ACC112 (cell line): ENCODE data around the gene BPNT1.
"Not testable (repeated sequence)": the region's sequence is repeated elsewhere in the genome, so short reads cannot be mapped to it uniquely, and the experiment has no call there.

ENCODE experiments used
- H2AFZ ChIP-seq: fragments of 200-600 bp; sonication (generic); one replicate; pipeline ENCODE4 v1.6.0; 2017; ENCODE audit warnings: antibody characterized with exemption, low read length; ENCODE audit not compliant: unreplicated experiment
- H3K27ac ChIP-seq: fragments of 200-600 bp; sonication (generic); 2 replicates; pipeline ENCODE4 v1.5.1; 2014; ENCODE audit warnings: low read depth, mild to moderate bottlenecking, antibody characterized with exemption, low read length, moderate library complexity
- H3K27me3 ChIP-seq: fragments of 200-600 bp; sonication (generic); 2 replicates; pipeline ENCODE4 v1.6.1; 2014; ENCODE audit warnings: mild to moderate bottlenecking, antibody characterized with exemption, low read length, moderate library complexity, mixed read lengths; ENCODE audit not compliant: insufficient read depth
- H3K36me3 ChIP-seq: fragments of 200-600 bp; sonication (generic); 2 replicates; pipeline ENCODE4 v1.6.1; 2016; ENCODE audit warnings: mild to moderate bottlenecking, antibody characterized with exemption, low read length, moderate library complexity, mixed read lengths; ENCODE audit not compliant: insufficient read depth
- H3K4me1 ChIP-seq: fragments of 200-600 bp; sonication (generic); one replicate; pipeline ENCODE4 v1.6.1; 2016; ENCODE audit warnings: low read length, mixed read lengths; ENCODE audit not compliant: insufficient read depth, unreplicated experiment, control insufficient read depth
- H3K4me3 ChIP-seq: fragments of 200-600 bp; sonication (generic); 2 replicates; pipeline ENCODE4 v1.5.1; 2014; ENCODE audit warnings: mild to moderate bottlenecking, low read depth, low read length
- H3K79me2 ChIP-seq: fragments of 200-600 bp; sonication (generic); one replicate; pipeline ENCODE4 v1.6.0; 2016; ENCODE audit warnings: low read length; ENCODE audit not compliant: control insufficient read depth, unreplicated experiment, insufficient read depth

Gene BPNT1

DNA sequence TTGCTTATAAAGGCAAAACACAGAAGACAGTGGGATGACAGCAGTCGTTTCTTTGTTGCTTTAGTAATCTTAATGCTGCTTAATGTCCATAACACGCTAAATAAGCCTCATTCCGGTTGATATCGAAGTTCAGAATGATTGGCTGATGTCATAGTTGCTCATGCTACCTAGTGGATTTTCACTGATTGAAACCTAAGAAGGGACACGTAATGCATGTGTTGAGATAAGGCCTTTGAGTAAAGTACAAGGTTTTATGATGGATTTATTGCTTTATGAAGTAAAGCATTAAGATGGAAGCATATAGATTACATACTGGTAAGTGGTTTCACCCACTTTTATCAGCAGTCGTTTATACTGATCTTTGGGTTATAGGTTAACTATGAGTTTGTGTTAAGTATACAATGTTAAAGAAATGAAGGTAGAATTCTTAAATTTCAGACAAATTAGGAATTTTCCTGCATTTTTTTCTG is 29.5 kb upstream of the BPNT1 start:
- Histone ChIP-seq H3K4me1 (no peaks in the 10 kb centered on the region), H2AFZ (no peak overlapping the region), H3K27me3 (no peaks in the 10 kb centered on the region), H3K79me2 (no peaks in the 10 kb centered on the region), H3K4me3 (no peak overlapping the region), H3K27ac (no peak overlapping the region), H3K36me3 (peaks cover 4% of the 10 kb centered on the region)

DNA sequence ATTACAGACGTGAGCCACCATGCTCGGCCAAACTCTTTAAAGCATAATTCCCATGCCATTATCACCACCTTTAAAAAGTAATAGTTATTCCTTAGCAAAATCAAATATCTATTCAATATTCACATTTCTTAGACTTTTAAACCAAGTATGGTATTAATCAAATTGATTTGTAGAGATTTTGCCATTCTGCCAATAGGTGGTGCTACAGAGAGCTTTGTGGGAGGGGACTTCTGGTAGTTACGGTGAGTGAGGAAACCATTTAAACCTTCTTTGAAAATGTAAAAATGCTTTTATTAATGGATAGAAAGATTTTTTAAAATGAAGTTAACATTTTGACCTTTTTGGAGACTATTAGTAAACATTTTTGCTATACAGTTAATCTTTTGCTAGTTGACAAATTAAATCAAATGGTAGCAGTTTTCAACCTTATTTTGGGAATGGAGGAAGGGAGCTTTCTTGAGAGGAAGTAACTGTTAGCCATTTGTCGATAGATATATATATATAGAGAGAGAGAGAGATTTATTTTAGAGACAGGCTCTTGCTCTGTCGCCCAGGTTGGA is 23.6 kb upstream of the BPNT1 start:
- Histone ChIP-seq H2AFZ (no peak overlapping the region), H3K4me3 (no peak overlapping the region), H3K36me3 (peaks cover 14% of the 10 kb centered on the region), H3K27ac (no peak overlapping the region), H3K79me2 (no peaks in the 10 kb centered on the region), H3K27me3 (no peaks in the 10 kb centered on the region), H3K4me1 (no peaks in the 10 kb centered on the region)

DNA sequence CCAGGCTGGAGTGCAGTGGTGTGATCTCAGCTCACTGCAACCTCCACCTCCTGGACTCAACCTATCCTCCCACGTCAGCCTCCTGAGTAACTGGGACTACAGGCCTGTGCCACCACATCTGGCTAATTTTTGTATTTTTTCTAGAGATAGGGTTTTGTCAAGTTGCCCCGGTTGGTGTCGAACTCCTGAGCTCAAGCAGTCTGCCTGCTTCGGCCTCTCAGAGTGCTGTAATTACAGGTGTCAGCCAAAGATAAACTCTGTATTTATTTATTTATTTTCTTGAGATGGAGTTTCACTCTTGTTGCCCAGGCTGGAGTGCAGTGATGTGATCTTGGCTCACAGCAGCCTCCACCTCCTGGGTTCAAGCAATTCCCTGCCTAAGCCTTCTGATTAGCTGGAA is 23.0 kb upstream of the BPNT1 start:
- H3K27me3 ChIP-seq, H3K4me1 ChIP-seq, H3K79me2 ChIP-seq, H3K4me3 ChIP-seq, H3K27ac ChIP-seq, H2AFZ ChIP-seq: not testable (repeated sequence)
- H3K36me3 ChIP-seq, result peaks cover 14% of the 10 kb centered on the region

DNA sequence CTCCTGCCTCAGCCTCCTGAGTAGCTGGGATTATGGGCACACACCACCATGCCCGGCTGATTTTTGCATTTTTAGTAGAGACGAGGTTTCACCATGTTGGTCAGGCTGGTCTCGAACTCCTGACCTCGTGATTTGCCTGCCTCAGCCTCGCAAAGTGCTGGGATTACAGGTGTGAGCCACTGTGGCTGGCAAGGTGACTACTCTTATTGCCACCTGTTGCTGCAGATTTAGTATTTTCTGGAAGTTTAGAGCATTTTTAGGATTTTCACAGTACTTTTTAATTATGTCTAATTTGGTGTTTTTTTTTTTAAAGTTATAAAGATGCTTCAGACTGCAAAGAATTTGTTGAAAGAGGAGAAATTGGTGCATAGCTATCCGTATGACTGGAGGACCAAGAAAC is 20.9 kb upstream of the BPNT1 start:
- not testable (repeated sequence) for H3K4me3 ChIP-seq, H3K4me1 ChIP-seq, H3K27ac ChIP-seq, H2AFZ ChIP-seq, H3K27me3 ChIP-seq, H3K79me2 ChIP-seq
- peaks cover 22% of the 10 kb centered on the region for H3K36me3 ChIP-seq

DNA sequence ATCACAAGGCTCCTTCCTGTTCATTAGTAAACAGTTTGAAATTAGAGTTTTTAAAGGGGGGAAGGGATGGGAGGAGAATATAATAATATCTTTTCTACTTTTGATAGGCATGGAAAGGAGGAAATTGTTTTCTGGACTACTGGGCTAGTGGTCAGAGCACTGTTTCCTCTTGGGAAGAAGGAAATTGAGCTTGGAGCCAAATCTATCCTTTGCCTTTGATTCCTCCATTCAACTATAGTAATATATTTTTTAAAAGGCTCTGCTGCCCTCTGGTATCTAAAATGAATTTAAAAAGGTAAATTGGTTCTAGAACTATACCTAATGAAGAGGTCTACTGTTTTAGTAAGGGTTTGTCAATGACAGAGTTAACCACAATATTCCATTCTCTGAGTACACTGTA is 10.2 kb upstream of the BPNT1 start:
- Histone ChIP-seq H3K27me3 (no peaks in the 10 kb centered on the region), H3K79me2 (peaks cover 15% of the 10 kb centered on the region), H3K27ac (no peak overlapping the region), H3K4me3 (no peak overlapping the region), H3K4me1 (peaks cover 11% of the 10 kb centered on the region), H3K36me3 (peaks cover 22% of the 10 kb centered on the region), H2AFZ (no peak overlapping the region)

DNA sequence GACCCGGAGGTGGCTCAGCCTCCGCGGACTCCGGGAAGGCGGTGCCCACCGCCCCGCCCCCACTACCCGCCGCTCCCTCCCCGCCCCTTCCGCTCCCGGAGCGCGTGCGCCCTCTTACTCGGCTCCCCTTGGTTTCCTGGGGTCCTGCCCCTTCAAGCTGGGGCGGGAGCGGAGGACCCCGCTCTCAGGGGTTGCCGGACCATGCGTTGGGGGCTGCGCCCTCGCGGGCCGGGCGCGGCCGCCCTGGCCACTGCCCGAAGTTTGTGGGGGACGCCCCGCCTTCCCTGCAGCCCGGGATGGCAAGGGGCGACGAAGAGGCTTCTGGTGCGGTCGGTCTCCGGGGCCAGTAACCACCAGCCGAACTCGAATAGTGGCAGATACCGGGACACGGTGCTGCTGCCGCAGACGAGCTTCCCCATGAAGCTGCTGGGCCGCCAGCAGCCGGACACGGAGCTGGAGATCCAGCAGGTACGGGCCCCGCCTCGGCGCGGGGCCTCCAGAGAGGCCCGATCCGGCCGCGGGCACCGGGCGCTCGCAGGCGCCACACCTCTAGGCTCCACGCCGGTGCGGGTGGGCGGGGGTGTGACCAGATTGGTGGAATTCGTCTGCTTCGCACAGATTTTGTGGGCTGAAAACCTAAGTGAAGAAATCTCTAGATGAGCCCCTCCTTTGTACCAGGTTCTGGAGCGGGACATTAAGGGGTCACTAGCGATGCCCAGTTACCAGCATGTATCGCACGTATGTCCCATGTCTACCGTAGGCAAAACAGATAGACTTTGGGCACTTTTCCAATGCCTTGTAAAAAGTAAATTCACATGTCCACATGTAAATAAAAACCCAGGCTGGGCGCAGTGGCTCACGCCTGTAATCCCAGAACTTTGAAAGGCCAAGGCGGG is 4.7 kb upstream of the BPNT1 start, which contains the start of gene IARS2:
IARS2 (plus strand) TSS at position 117 of the 896 bp plus-strand sequence; CDS start at position 202, 85 bp downstream.
- Histone ChIP-seq H3K27me3 (no peaks in the 10 kb centered on the region), H3K27ac (peak within 1 kb of the TSS; percentile 45), H2AFZ (peak within 1 kb of the TSS; percentile 100), H3K36me3 (no peaks in the 10 kb centered on the region), H3K4me1 (peaks cover 13% of the 10 kb centered on the region), H3K79me2 (peaks cover 20% of the 10 kb centered on the region), H3K4me3 (peak within 1 kb of the TSS; percentile 100)

DNA sequence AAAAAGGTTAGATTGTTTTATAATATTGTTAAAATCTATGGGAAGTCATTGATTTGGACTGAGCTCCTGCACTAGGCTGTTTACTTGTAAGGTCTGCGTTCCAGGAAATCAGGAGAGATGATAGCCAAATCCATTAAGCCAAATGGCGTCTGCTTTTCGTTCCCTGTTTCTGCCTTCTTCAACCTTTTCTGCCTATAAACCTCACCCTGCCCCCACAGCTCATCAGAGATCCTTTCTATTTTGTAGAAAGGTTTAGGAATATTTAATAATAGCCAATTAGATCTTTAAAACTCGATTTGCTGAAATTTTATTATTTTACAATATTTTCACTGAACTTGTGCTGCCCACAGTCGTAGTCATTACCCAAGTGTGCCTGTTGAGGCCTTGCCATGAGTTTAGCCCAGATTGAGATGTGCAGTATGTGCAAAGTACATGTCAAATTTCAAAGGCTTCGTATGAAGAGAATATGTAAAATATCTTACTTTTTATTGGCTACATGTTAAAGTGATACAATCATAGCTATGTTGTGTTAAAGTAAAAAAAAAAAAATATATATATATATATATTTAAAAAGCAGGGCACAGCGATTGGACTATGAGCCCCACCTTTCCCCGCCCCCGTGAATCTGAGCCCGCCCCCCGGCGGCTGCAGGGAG is 3.9 kb upstream of the BPNT1 start:
- Histone ChIP-seq H3K4me1 (peaks cover 13% of the 10 kb centered on the region), H3K36me3 (no peaks in the 10 kb centered on the region), H3K27ac (no peak overlapping the region), H2AFZ (peak overlapping the region; percentile 81), H3K27me3 (no peaks in the 10 kb centered on the region), H3K4me3 (peak overlapping the region; percentile 27; the same call in 1 of the 2 replicates), H3K79me2 (peaks cover 21% of the 10 kb centered on the region)

DNA sequence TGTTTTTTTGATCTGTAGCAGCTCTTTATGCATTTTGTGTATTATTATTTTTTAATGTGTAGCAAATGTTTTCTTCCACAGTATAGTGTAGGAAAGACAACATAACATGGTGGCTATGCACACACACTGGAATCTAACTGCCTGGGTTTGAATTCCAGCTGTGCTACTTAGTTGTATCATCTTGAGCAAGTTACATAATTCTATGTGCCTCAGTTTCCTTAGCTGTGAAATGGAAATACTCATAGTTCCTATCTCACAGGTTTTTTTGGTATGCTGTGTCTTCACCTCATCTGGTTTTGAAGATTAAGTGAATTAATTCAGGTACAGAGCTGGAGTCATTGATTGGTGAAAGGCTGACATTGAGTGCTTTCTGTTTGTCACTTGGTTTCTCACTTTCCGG is 3.1 kb upstream of the BPNT1 start:
- Histone ChIP-seq H3K4me3 (no peak overlapping the region), H2AFZ (peak overlapping the region; percentile 81), H3K36me3 (no peaks in the 10 kb centered on the region), H3K79me2 (peaks cover 25% of the 10 kb centered on the region), H3K27ac (no peak overlapping the region), H3K27me3 (no peaks in the 10 kb centered on the region), H3K4me1 (peaks cover 13% of the 10 kb centered on the region)

DNA sequence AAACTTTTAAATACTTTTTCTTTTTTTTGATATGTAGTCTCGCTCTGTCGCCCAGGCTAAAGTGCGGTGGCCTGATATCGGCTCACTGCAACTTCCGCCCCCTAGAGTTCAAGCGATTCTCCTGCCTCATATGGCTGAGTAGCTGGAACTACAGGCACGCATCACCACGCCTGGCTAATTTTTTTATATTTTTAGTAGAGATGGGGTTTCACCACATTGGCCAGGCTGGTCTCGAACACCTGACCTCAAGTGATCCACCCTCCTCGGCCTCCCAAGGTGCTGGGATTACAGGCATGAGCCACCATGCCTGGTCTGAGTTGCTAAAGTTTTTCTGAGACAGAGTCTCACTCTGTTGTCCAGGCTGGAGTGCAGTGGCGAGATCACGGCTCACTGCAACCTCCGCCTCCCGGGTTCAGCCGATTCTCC is 3.3 kb downstream of the BPNT1 start:
- H3K4me1 ChIP-seq, H2AFZ ChIP-seq, H3K27ac ChIP-seq, H3K27me3 ChIP-seq, H3K36me3 ChIP-seq, H3K4me3 ChIP-seq: not testable (repeated sequence)
- H3K79me2 ChIP-seq, result peaks cover 16% of the 10 kb centered on the region

DNA sequence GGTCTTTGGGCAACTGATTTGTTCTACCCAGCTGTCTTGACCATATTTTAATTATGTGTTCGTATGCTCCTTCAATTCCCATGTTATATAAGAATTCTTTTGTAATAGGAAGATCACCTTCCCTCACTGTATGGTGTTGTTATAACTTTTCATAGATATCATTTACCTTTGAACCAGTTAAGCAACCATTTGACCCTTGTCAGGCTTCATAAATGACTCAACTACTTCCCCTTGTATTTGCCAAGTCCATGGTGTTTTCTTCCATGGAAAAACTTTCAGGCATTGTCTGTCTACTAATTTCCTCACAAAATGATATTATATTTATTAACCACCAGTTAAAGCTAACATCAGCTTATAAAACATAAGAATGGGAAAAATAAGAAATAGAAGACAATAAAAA is 5.1 kb downstream of the BPNT1 start:
- no peaks in the 10 kb centered on the region for H3K36me3 ChIP-seq
- peaks cover 16% of the 10 kb centered on the region for H3K79me2 ChIP-seq
- peaks cover 9% of the 10 kb centered on the region for H3K4me1 ChIP-seq
- no peaks in the 10 kb centered on the region for H3K27me3 ChIP-seq
- no peak overlapping the region for H3K4me3 ChIP-seq
- H3K27ac ChIP-seq, result 0 out of 2 replicates have a peak overlapping the region, but pooled peaks have one; percentile 6
- no peak overlapping the region for H2AFZ ChIP-seq
